ENCODE measurements around the gene LRP1B. TPM values are rescaled to one million over a fixed set of nuclear protein-coding genes. Genes with fewer than 3 reads are reported as not detected.
A peak's percentile ranks its signal among the peaks of the same experiment; 100 is the strongest.

The LRP1B gene
- total RNA-seq, 4 donors from 2014 or later = 37.1 to 82.7 (median 50.9) TPM

GRCh38 chr2:141015341-141016047 lies 1115.3 kb downstream of the LRP1B start:
- Histone ChIP-seq H3K27me3 (no peaks in the 10 kb centered on the region), H3K36me3 (no peaks in the 10 kb centered on the region), H3K4me1 (peaks cover 7 to 9% of the 10 kb centered on the region in 2 donors), H3K4me3 (replicated peaks in 1 of 3) (no peak overlapping the region), H3K27ac (peak overlapping the region in 1 of 3 donors; percentile 53), H3K9me3 (no peaks in the 10 kb centered on the region)
- WGBS, 2 donors = 70 to 75% methylated on average over 4 of the region's 4 CpGs
- TF ChIP-seq CTCF (IDR thresholded peaks at IDR 0.05) (peak in 1 of 6 experiments; percentile 21), POLR2A (IDR thresholded peaks at IDR 0.05) (no peak)
- peak; percentile 56 to 72 for DNase-seq
- intact Hi-C loops (cut with DNase I) = no loop called here

DNA sequence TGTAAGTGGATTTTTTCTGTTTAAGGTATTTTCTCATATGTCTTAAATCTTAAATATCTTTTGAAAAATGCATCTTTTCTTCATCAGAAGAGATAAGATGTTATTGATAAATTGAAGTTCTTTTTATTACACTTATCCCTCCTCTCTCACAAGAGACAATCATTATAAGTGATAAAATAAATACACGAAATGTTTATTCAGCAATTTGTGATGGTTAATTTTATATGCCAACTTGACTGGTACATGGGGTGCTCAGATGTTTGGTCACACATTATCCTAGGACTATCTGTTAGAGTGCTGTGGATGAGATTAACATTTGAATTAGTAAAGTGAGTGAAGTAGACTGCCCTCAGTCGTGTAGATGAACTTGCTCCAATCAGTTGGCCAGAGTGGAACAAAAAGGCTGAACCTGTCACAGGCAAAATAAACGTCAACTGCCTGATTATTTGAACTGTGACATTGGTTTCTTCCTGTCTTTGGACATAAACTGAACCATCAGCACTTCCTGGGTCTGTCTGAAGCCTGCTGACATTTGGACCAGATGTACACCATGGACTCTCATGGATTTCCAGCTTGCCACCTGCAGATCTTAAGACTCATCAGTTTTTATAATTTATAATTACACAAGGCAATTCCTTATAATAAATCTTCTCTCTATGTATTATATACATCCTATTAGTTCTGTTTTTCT lies 1126.7 kb downstream of the LRP1B start:
- TF ChIP-seq CTCF (IDR thresholded peaks at IDR 0.05) (no peak), POLR2A (IDR thresholded peaks at IDR 0.05) (no peak)
- no peaks in the 10 kb centered on the region for H3K27me3 ChIP-seq
- no peak for DNase-seq
- no peak overlapping the region for H3K27ac ChIP-seq
- no peaks in the 10 kb centered on the region for H3K36me3 ChIP-seq
- H3K4me1 ChIP-seq = no peaks in the 10 kb centered on the region
- H3K4me3 ChIP-seq (replicated peaks in 1 of 3) = no peak overlapping the region
- H3K9me3 ChIP-seq = no peaks in the 10 kb centered on the region
- WGBS, 2 donors = 54 to 75% methylated on average over 3 of the region's 3 CpGs
- intact Hi-C loops (cut with DNase I) = no loop called here

DNA sequence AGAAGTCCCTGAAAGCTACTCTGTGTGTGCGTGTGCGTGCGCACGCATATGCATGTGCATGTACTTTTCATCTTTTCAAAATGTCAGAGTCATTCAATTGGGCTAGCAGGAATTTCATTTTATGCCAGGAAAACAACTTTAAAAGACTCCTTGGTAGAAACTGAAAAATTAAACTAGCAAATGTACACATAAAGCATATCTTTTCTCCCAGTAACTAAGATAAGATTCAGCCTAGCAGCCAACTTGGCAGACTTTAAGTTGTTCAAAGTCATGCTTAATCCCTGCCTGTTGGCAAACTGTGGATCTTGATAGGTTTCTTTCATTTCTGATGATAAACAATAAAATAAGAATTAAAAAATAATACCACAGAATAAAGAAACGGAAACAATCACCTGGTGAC lies 1129.1 kb downstream of the LRP1B start:
- intact Hi-C loops (cut with DNase I) = no loop called here
- Histone ChIP-seq H3K4me1 (no peaks in the 10 kb centered on the region), H3K4me3 (replicated peaks in 1 of 3) (no peak overlapping the region), H3K27ac (no peak overlapping the region), H3K27me3 (no peaks in the 10 kb centered on the region), H3K36me3 (no peaks in the 10 kb centered on the region), H3K9me3 (no peaks in the 10 kb centered on the region)
- TF ChIP-seq POLR2A (IDR thresholded peaks at IDR 0.05) = no peak
- no peak for DNase-seq
- 93 to 96% methylated on average over 5 of the region's 5 CpGs for WGBS, 2 donors

DNA sequence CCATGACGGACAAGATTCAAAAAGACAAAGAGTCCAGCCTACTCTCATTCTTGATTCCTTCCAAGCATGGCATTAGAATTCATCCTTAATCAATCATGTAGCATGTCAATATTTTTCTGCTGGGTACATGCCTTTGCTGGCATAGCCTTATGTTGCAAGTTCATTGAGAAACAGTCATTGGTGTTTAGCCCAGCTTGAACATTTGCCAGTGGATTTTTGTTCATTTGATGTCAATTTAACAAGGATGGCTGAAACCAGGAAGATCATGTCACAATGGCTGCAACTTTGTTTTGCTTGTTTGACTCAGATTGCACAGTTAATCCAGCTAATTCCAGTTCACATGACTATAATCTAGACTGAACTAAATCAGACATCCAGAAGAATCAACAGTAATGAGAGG lies 1132.2 kb downstream of the LRP1B start:
- intact Hi-C loops (cut with DNase I) = no loop called here
- 94 to 98% methylated on average over 1 of the region's 1 CpG for WGBS, 2 donors

DNA sequence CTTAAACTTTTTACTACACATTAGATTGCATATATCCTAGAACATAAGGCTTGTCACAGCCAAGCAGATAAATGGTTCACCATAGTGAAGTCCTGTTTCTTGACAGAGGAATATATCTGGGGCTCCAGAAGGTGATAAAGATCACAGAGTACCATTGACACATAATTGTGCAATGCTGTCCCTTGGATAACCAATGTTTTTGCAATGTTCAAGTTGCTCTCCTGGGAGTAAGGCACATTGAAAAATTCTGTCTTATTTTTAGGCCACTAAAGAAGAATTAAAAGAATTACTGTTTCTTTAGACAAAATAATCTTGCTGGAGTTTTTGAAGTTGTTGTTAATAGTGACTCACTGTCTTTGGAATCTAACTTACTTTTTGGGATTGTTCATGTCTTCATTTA lies 1132.8 kb downstream of the LRP1B start:
- TF ChIP-seq CTCF (IDR thresholded peaks at IDR 0.05) (no peak), POLR2A (IDR thresholded peaks at IDR 0.05) (no peak)
- H3K27me3 ChIP-seq = no peaks in the 10 kb centered on the region
- H3K4me1 ChIP-seq = no peaks in the 10 kb centered on the region
- intact Hi-C loops (cut with DNase I) = no loop called here
- DNase-seq = no peak
- no peaks in the 10 kb centered on the region for H3K36me3 ChIP-seq
- H3K27ac ChIP-seq = no peak overlapping the region
- H3K9me3 ChIP-seq = no peaks in the 10 kb centered on the region
- no peak overlapping the region for H3K4me3 ChIP-seq (replicated peaks in 1 of 3)

More for the DNA sequence above, 1132.2 kb downstream of the LRP1B start:
- Histone ChIP-seq H3K4me1 (no peaks in the 10 kb centered on the region), H3K4me3 (replicated peaks in 1 of 3) (no peak overlapping the region), H3K27ac (no peak overlapping the region), H3K27me3 (no peaks in the 10 kb centered on the region), H3K9me3 (no peaks in the 10 kb centered on the region), H3K36me3 (no peaks in the 10 kb centered on the region)
- no peak for DNase-seq
- no peak for TF ChIP-seq CTCF (IDR thresholded peaks at IDR 0.05)
- no peak for TF ChIP-seq POLR2A (IDR thresholded peaks at IDR 0.05)

Measured in thyroid gland (tissue), 4 donors.